SK-N-MC (cell line): Measurements from ENCODE around the gene DENND1B.
A peak's percentile ranks its signal among the peaks of the same experiment; 100 is the strongest.

Experiments used
- DNase-seq: peaks from one replicate; pipeline ENCODE4 v3.0.0-alpha.2; 2011; ENCODE audit warnings: low read depth, low spot score
- H3K27ac ChIP-seq: fragments of 200-600 bp; sonication (generic); 2 replicates; pipeline ENCODE4 v1.5.1; 2016; ENCODE audit warnings: mixed run types
- H3K36me3 ChIP-seq: fragments of 200-600 bp; sonication (generic); 2 replicates; pipeline ENCODE4 v1.6.1; 2017; ENCODE audit warnings: antibody characterized with exemption, low read length, mixed read lengths; ENCODE audit not compliant: insufficient read depth
- H3K4me3 ChIP-seq: fragments of 200-600 bp; sonication (generic); 2 replicates; pipeline ENCODE4 v1.5.1; 2016
- H3K9ac ChIP-seq: fragments of 200-600 bp; sonication (generic); 2 replicates; pipeline ENCODE4 v1.8.0; 2017; ENCODE audit warnings: mixed run types, mixed read lengths; ENCODE audit not compliant: insufficient read length
- H3K9me3 ChIP-seq: fragments of 200-600 bp; sonication (generic); 2 replicates; pipeline ENCODE4 v1.6.1; 2017; ENCODE audit warnings: low read depth, mild to moderate bottlenecking, antibody characterized with exemption, low read length, moderate library complexity, mixed read lengths
- EZH2 ChIP-seq: fragments of 200-600 bp; sonication (generic); IDR thresholded peaks from one replicate; pipeline ENCODE4 v1.6.1; 2017; ENCODE audit warnings: antibody characterized with exemption
- FOXP2 ChIP-seq: optimal IDR thresholded peaks from 2 replicates; pipeline ENCODE3; 2011; ENCODE audit warnings: mild to moderate bottlenecking, moderate library complexity; ENCODE audit not compliant: insufficient read depth; ENCODE audit errors: extremely low read length, control extremely low read depth
- POLR2AphosphoS5 ChIP-seq: IDR thresholded peaks from 2 replicates; pipeline ENCODE4 v1.6.1; 2012; ENCODE audit warnings: mild to moderate bottlenecking, low read depth, low read length, borderline replicate concordance

The DENND1B gene

GRCh38 chr1:197743578-197743977 lies 31.7 kb downstream of the DENND1B start:
- Histone ChIP-seq H3K4me3 (no peak overlapping the region), H3K36me3 (no peaks in the 10 kb centered on the region), H3K9ac (no peak overlapping the region), H3K9me3 (no peaks in the 10 kb centered on the region), H3K27ac (no peak overlapping the region)
- DNase-seq = no peak
- TF ChIP-seq EZH2 = no peak
- TF ChIP-seq POLR2AphosphoS5 = no peak
- TF ChIP-seq FOXP2 = no peak

DNA sequence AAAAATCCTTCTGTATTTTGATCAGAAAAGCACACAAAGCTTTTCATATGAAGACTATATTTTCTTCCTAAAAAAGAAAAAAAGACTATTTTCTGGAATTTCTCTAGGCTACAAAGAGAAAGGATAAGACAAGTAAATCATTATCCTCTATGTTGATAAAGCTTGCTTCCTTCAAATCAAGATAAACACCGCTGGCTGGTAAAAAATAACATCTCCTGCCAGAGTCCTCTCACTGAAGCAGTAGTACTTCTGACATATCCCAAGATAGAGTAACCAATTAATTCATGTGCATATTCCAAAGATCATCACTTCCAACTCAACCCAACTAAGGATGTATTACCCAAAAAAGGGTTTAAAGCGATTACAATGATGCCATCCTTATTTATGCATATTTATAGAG lies 34.3 kb downstream of the DENND1B start:
- H3K9me3 ChIP-seq = no peaks in the 10 kb centered on the region
- H3K36me3 ChIP-seq = no peaks in the 10 kb centered on the region
- H3K27ac ChIP-seq = no peak overlapping the region
- no peak for TF ChIP-seq EZH2
- no peak for TF ChIP-seq FOXP2
- no peak for TF ChIP-seq POLR2AphosphoS5
- no peak for DNase-seq
- H3K9ac ChIP-seq = no peak overlapping the region
- no peak overlapping the region for H3K4me3 ChIP-seq

- H3K36me3 ChIP-seq = no peaks in the 10 kb centered on the region
- no peaks in the 10 kb centered on the region for H3K9me3 ChIP-seq
- H3K9ac ChIP-seq = no peak overlapping the region
- no peak overlapping the region for H3K27ac ChIP-seq
- DNase-seq = no peak
- no peak overlapping the region for H3K4me3 ChIP-seq
- TF ChIP-seq POLR2AphosphoS5 = no peak
- TF ChIP-seq FOXP2 = no peak
- TF ChIP-seq EZH2 = no peak
These were observed 36.4 kb downstream of the DENND1B start for GRCh38 chr1:197738927-197739326.

DNA sequence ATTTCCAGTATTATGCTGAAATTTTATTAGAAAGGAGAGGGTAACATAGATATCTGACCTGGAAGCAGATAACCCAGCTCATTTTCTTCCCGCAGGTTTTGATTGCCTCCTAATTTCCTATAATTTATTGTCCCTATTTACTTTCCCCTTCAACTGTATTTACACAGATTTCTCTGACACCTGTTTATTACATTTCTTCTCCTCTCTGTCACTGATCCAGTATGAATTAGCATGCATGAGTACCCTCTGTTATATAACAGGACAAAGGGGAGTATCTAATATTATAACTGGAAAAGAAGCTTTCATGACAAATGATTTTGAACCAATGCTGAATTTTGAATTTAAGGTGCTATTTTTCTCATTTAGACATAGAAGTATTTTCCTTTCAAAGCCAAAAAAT lies 37.4 kb downstream of the DENND1B start:
- no peak for DNase-seq
- no peaks in the 10 kb centered on the region for H3K9me3 ChIP-seq
- no peak for TF ChIP-seq POLR2AphosphoS5
- TF ChIP-seq EZH2 = no peak
- TF ChIP-seq FOXP2 = no peak
- H3K9ac ChIP-seq = no peak overlapping the region
- H3K36me3 ChIP-seq = no peaks in the 10 kb centered on the region
- no peak overlapping the region for H3K27ac ChIP-seq
- no peak overlapping the region for H3K4me3 ChIP-seq

- peak; percentile 14 for DNase-seq
These were observed 38.6 kb downstream of the DENND1B start for GRCh38 chr1:197736685-197737084.

DNA sequence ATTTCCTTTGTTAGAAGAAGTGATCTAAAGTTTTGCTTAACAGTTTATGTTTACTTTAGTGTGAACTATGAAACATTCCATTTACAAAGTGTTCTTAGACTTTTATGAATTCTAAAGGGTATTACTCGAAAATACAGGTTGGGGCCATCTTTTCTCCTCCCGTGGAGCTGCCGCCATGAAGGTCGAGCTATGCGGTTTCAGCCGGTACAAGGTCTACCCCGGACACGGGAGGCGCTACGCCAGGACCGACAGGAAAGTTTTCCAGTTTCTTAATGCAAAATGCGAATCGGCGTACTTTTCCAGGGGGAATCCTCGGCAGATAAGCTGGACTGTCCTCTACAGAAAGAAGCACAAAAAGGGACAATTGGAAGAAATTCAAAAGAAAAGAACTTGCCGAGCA lies 39.8 kb downstream of the DENND1B start:
- no peak for DNase-seq
- no peak for TF ChIP-seq POLR2AphosphoS5
- no peak for TF ChIP-seq EZH2
- no peak for TF ChIP-seq FOXP2
- H3K36me3 ChIP-seq = no peaks in the 10 kb centered on the region
- no peak overlapping the region for H3K4me3 ChIP-seq
- no peaks in the 10 kb centered on the region for H3K9me3 ChIP-seq
- H3K27ac ChIP-seq = no peak overlapping the region
- no peak overlapping the region for H3K9ac ChIP-seq

More at GRCh38 chr1:197736685-197737084, 38.6 kb downstream of the DENND1B start:
- Histone ChIP-seq H3K9me3 (no peaks in the 10 kb centered on the region), H3K36me3 (no peaks in the 10 kb centered on the region), H3K9ac (no peak overlapping the region), H3K27ac (peak overlapping the region; percentile 22; the same call in 1 of the 2 replicates), H3K4me3 (no peak overlapping the region)
- TF ChIP-seq FOXP2 = no peak
- TF ChIP-seq POLR2AphosphoS5 = no peak
- no peak for TF ChIP-seq EZH2

DNA sequence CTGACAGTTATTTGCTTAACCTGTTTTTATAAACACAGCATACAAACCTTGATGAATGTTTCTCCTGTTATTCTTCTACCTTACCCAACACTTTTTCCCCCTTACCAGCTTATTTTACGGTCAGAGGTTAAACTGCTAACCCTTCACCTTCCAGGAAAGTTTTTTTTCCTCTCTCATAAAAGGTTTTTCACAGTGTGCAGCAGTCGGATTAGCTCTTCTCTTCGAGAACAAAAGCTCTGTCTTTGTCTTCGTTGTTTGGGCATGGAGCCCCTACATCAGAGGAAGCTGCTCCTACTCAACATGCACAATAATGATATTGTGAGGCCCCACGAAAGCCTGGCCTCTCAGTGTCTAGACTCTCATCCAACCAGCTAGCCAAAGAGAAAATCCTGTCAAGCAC lies 42.0 kb downstream of the DENND1B start:
- H3K9me3 ChIP-seq = no peaks in the 10 kb centered on the region
- DNase-seq = no peak
- 0 out of 2 replicates have a peak overlapping the region, but pooled peaks have one; percentile 8 for H3K27ac ChIP-seq
- no peak overlapping the region for H3K9ac ChIP-seq
- TF ChIP-seq EZH2 (no peak), POLR2AphosphoS5 (no peak), FOXP2 (no peak)
- no peak overlapping the region for H3K4me3 ChIP-seq
- H3K36me3 ChIP-seq = no peaks in the 10 kb centered on the region

DNA sequence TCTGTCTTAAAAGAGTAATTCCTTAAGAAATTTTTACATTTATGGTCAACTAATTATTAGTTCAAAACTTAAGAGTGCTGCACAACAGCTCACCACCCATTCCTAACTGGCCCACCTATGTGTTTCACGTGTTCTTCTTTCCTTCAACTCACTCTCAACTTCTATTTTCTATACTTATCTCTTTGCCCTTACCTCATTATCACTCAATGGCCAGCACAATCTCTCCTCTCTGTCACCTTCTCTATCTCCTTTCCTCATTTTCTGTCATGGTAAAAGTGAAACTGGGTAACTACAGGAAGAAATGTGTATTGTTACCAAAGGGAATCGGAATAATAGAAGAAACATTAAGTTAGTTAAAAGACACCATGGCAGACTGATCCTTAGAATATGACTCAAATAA lies 43.1 kb downstream of the DENND1B start:
- no peak for DNase-seq
- Histone ChIP-seq H3K9me3 (no peaks in the 10 kb centered on the region), H3K9ac (no peak overlapping the region), H3K4me3 (no peak overlapping the region), H3K36me3 (no peaks in the 10 kb centered on the region), H3K27ac (no peak overlapping the region)
- no peak for TF ChIP-seq FOXP2
- no peak for TF ChIP-seq EZH2
- no peak for TF ChIP-seq POLR2AphosphoS5

DNA sequence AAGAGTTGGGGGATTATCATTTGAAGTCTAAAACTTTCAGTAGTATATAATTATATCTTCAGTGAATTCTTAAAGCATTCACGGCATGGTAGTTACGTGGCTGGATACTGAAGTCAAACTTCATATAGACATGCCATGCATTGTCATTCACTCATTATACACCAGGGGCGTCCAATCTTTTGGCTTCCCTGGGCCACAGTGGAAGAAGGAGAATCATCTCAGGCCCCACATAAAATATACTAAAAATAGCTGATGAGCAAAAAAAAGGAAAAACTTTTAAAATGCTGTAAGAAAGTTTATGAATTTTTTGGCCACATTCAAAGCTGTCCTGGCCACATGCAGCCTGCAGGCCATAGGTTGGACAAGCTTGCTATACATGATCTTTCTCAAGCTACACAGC lies 43.8 kb downstream of the DENND1B start:
- Histone ChIP-seq H3K36me3 (no peaks in the 10 kb centered on the region), H3K9ac (no peak overlapping the region), H3K4me3 (no peak overlapping the region), H3K27ac (no peak overlapping the region), H3K9me3 (no peaks in the 10 kb centered on the region)
- DNase-seq = no peak
- TF ChIP-seq EZH2 (no peak), FOXP2 (no peak), POLR2AphosphoS5 (no peak)
